ENCODE measurements around the gene MED27.

Gene MED27

DNA sequence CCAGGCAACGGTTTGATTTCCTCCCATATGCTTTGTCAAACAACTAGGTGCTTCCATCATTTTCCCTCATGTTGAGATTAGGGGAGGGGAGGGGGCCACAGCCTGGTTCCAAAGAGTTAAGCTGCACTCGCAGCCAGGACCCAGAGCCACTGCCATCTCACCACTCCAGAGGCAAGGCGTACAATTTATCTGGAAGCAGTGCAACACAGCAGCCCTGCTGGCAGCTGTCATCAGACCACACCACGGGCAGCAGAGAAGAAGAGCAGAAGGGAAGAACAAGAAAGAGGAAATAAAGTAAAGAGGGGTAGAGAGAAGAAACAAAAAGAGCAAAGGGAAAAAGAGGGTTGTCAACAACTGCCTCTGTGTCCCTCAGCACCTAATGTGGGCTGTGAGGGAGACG is 38.9 kb downstream of the MED27 start:
- FAIRE-seq: no peak

DNA sequence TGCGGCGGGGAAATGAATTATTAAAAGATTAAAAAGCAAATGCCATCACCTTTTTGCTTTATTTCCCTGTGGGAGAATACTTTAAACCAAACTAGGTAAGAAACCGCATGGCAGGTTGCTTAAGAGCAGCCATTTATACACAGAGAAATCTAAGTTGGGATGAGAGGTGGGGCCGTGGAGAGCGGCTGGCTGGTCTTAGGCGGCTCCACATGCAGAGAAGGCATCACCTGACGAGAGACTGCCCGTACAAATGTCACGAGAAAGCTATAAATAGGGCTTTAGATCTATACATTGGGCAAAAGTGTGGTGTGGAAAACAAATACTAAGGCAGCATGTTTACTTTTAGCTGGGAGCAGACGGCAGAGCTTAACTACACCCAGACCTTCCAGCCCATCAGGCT is 39.4 kb downstream of the MED27 start:
- FAIRE-seq: no peak

- no peak for FAIRE-seq
Observed at GRCh38 chr9:132039284-132039683, 40.4 kb downstream of the MED27 start.

DNA sequence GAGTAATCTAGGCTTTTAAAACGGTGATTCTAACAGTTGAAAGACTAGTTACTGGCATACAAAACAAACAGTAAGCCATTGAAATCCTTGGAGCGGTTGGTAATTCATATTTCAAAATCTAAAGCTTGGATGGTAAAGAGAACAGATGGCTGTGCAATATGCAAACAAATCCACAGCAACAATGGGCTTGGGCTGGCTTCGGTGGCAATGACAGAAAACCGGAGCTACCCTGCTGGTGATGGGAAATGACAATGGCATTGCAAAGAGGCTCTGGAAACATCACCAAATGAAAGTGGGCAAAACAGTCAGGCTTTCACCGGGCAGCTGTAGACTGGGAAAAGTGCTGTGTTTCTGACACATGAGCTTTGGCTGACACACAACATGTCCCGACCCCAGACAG is 42.2 kb downstream of the MED27 start:
- no peak for FAIRE-seq

DNA sequence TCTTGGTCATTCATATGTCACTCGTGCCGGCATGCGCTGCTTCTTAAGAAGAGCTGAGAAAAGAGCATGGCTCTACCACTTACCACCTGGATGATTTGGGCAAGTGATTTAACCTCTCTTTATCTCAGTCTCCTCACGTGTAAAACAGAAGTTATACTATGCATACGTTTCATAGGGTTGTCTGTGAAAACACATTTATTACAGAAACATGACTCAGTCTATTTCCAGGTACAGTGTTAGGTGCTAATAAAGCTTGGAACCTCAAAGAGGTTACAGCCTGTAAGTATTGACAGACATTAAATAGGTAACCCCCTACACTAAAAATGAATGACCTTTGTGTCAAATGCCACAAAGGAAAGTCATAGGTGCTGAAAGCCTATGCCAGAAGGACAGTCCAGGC is 43.1 kb downstream of the MED27 start:
- no peak for FAIRE-seq

DNA sequence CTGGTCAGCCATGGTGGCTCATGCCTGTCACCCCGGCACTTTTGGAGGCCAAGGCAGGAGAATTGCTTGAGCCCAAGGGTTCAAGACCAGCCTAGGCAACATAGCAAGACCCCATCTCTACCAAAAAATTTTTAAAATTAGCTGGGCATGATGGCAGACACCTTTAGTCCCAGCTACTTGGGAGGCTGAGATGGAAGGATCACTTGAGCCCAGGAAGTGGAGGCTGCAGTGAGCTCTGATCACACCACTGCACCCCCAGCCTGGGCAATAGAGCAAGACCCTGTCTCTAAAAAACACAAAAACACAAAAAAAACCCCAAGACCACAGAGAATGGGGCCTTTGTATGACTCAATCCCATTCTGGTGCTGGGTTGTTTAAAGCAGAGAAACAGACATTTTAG is 44.0 kb downstream of the MED27 start:
- FAIRE-seq: no peak

GRCh38 chr9:132032238-132032950 is 47.3 kb downstream of the MED27 start:
- no peak for FAIRE-seq

DNA sequence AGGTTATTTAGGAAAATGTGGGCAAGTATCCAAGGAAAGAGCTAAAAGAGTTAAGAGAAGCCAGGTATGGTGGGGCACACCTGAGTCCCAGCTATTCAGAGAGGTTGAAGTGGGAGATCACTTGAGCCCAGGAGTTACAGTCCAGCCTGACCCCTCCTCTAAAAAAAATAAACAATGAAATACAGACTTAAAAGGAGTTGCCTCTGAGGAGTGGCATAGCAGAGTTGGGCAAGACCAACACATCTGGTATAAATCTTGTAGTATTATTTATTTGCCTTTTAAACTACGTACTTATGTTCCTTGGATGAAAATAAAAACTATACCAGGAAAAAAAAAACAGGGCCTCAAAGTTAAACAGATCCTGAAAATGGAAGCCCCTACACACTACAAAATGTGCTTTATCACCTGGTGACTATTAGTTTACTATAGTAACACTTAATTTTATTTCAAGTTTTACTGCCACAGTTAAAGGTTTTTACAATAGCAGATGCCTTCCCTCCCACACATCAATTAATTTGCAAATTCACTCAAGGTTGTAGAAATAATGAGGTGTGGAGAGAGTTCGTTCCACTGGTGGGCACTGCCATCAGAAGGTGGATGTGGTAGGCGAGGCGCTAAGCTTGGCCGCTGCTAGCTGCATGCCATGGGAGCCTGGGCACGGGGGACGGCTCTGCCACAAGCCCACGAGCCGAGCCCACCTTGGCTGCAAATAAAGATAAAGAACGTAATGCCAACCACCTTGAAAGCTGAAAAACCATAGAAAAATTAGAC is 48.0 kb downstream of the MED27 start:
- no peak for FAIRE-seq

DNA sequence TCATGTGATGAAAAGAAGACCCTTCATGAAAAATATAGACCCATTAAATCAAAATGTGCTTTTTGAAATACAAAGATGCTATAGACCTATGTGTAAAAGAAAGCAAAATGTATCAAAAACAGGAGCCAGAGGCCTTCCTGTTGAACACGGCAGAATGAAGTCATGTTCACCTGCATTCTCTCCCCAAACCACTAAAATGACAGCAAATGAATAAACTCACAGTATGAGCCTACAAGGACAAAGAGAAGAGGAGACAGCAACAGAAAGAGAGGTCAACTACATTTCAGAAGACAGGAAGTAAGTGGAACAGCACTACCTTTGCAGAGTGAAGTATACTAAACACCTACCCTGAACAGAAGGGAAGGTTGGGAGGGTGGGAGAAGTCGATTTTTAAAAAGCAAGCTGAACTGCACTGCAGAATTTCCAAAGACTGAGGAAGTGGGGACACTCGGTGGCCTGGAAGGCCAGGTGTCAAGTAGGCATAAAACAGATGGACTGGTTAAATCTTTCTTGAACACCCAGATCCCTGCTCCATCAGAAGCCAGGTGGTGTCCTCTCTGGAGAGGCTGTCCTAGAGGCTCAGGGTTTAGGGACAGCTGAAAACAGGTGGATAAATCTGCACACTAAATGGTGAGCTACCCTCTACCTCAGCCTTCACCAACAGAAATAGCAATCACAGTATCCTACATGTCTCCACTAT is 48.9 kb downstream of the MED27 start:
- FAIRE-seq: no peak

- no peak for FAIRE-seq
Observed at GRCh38 chr9:132027752-132028663, 51.7 kb downstream of the MED27 start.

DNA sequence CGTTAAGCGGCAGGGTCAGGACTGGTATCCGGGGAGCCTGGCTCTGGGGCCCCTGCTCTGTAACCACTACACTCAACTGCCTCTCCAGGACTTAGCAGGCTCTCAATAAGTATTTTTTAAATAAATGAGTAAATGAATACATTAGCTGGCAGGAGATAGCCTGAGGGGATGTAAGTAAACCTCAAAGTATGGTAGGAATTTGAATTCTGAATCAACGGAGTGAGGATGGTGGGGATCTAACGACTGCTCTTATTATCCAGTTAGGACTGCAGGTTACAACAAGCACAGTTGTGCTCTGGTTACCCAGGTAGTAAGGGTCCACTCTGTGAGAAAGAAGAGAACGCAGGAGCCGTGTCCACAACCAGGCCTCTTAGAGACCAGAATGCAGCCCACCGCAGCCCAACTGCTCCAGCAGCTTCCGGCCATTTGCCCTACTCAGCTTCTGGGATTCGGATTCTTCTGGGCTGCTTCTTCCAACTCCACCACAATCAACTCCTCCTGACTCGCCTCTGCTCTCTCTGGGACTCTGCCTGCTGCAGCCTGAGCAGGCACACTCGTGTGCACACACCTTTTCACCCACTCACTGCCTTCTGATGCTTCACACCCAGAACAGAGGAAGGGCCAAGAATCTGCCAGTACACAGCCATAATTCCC is 52.6 kb downstream of the MED27 start:
- FAIRE-seq: no peak

- FAIRE-seq: no peak
Observed at GRCh38 chr9:132025766-132026165, 53.9 kb downstream of the MED27 start.

DNA sequence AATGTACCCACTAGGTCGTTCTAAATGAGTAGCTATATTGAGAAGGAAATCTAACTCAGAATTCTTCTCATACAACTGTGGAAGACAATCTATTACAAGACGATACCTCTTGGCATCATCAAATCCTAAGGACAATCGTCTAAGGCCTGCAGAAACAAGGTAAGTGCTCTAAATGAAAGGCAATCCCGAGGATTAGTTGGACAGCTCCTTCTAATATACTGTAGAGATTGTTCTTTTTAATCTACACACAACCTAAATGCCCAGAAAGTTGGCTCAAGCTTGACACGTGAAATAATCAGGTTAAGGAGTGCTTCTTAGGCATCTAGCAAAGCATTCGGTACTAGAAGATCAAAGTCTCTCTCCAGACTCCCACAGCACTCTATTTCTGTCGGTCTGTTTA is 55.1 kb downstream of the MED27 start:
- FAIRE-seq: no peak

GRCh38 chr9:132023419-132024180 is 56.1 kb downstream of the MED27 start:
- no peak for FAIRE-seq

DNA sequence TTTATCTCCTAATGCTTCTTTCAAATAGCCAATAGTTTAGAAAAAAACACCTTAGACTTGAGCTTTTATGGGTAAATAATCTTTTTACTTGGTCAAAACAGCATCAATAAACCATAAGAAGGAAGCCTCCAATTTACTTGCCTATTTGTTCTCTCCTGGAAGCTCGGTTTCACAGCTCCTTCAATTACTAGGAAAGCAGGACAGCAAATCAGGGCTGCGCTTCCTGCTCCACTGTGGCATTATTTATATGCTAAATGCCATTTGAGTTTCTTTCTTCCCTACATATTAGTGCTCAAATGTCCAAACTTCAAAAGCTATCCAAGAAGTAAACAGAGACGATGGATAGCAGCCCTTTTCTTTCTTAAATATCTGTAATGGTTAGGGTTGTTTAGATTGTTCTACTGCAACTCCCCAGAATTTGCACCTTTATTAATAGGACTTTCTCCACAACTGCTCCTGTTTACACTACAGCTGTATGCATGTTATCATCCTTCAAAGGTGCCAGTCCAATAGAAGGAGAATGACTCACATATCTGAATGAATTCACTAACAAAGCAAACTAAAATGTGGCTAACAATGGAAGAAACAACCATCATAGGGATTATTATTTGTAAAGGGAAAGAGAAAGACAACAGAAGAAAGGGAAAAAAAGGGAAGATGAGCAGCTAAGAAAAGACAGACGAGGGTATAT is 58.7 kb downstream of the MED27 start:
- no peak for FAIRE-seq

GRCh38 chr9:132020272-132020671 is 59.4 kb downstream of the MED27 start:
- no peak for FAIRE-seq

DNA sequence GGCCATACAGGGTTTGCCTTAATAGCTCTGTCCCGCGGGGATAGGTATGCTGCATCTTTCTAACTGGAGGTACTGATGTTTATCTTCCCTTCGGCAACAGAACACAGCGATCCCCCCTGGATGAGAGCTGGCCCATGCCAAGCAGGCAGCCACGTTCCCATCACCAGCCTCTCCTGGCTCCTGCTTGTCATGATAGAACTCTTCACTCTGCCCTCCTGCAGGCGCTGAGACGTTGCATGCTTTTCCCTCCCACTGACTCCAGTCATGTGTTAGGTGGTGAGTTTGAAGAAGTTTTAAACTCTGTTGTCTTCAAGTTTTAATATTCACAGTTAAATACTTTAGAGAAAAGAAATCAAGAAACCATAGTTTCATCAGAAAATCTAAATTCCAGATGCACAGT is 60.0 kb downstream of the MED27 start:
- FAIRE-seq: no peak

DNA sequence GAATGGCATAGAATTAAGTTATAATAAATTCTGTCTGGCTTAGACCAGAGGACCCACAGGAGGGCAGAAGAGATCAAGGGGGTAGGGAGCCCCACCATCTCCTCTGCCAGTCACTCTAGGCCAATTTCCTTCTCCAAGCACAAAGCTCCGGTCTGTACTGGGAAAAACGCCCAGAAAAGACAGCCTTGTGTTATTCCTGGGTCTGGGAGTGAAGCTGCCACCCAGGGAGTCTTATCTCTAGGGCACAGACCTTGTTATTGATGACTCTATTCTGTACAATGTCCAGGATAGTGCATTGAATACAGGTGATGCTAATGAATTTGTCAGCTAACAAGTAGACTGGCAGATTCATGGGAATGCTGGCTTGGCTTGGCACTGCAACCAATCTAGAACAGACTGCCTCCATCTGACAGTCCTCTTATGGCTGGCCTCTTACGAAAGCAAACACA is 60.7 kb downstream of the MED27 start:
- FAIRE-seq: no peak

DNA sequence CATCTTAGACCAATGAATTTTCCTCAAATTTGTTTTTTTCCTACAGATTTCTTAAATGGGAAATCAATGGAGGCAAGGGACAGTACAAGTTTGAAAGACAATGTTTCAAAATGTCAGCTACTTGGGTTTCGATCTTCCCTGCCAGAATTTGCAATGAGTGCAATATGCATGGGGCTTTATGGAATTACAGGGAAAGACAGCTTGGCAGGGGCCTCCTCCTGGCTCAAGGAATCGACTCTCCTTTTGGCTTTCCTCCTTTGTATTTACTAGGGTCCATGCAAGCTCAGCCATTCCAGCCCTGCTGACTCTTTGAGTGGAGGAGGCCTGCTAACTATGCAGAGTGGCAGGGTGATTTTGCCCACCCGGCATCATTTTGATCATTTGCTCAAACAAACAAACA is 63.2 kb downstream of the MED27 start:
- no peak for FAIRE-seq

DNA sequence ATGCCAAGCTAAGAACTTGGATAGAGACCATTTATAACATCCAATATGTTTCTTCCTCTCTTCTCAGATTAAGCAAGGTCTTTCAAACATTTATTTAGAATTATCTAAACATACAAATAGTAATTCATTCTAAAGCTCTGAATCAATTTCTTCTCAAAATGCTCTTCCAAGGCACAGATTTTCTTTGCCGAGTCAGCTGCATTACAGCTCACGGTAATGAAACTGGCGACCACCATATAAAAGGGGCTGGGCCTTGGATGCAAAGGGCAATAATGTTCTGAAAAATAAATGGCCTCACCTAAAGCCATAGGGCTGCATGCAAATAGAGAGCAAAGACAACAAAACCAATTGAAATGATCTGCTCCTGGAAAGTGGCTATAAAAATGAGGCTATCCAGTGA is 63.8 kb downstream of the MED27 start:
- FAIRE-seq: no peak

All from colon (tissue), 2 donors.